ENCODE data around the gene STON1. TPM values are rescaled to one million over a fixed set of nuclear protein-coding genes. Genes with fewer than 3 reads are reported as not detected.
A peak's percentile ranks its signal among the peaks of the same experiment; 100 is the strongest.

STON1 gene
- total RNA-seq, 1 experiment from 2014 or later = 3.4 TPM

DNA sequence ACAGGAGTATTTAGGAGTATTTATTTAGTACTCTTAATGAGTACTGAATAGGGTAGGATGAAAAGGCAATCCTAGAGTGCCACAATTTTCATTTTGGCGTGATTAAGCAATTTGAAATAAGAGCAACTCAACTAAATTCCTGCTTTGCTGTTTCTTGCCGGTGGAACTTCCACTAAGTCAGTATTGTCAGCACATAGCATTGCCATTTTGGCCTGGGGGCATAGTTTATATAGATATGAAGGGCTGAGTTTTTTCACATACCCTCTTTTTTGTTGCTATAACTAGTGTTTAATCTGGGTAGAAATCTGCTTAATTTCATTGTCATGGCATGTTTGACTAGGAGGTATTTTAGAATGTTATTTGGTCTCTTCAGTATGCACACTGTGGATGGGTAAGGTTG lies 89.6 kb downstream of the STON1 start:
- no peak for DNase-seq (ENCODE audit: low spot score)

DNA sequence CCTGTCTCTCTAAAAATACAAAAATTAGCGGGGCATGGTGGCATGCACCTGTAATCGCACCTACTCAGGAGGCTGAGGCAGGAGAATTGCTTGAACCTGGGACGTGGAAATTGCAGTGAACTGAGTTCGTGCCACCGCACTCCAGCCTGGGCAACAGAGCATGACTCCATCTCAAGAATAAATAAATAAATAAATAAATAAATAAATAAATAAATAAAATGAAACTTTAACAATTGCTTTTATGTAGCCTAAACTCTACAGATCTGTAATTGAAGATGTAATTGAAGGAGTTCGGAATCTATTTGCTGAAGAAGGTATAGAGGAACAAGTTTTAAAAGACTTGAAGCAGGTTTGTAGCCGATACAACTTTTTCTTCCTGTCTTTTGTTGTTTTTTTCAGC lies 90.7 kb downstream of the STON1 start:
- DNase-seq (ENCODE audit: low spot score) = no peak

DNA sequence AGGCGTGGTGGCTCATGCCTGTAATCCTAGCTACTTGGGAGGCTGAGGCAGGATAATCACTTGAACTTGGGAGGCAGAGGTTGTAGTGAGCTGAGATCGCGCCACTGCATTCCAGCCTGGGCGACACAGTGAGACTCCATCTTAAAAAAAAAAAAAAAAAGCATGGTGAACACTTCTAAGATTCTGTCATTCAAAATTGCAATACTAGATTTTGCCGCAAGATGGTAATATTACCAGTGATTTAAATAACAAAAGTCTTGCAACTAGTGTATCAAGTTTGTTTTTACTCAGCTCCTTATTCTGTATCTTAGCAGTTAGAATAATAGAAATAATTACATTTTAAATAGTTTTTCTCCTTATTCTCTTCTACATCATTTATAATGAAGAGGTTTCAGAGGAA lies 92.7 kb downstream of the STON1 start:
- peak; percentile 27 for DNase-seq (ENCODE audit: low spot score)

DNA sequence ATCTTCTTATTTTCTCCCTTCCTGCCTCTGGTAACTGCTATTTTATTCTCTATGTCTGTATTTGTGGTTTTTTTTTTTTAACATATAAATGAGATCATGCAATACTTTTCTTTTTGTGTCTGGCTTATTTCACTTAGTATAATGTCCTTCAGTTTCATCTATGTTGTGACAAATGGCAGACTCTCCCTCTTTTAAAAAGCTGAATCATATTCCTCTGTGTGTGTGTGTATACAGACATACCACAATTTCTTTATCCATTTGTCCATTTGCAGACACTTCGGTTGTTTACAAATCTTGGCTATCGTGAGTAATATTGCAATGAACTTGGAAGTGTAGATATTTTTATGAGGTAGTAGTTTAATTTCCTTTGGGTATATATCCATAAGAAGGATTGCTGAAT lies 94.7 kb downstream of the STON1 start:
- no peak for DNase-seq (ENCODE audit: low spot score)

DNA sequence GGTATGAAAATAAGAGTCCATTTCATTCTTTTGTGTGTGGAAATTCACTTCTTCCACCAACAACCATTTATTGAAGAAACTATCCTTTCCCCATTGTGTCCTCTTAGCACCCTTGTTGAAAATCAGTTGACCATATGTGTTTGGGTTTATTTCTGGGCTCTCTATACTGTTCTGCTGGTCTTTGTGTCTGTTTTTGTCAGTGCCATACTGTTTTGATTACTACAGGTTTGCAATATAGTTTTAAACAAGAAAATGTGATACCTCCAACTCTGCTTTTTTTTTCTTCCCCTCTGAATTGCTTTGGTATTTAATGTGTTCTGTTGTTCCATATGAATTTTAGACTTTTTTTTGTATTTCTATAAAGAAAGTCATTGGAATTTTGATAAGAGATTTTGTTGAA lies 96.1 kb downstream of the STON1 start:
- DNase-seq (ENCODE audit: low spot score) = no peak

DNA sequence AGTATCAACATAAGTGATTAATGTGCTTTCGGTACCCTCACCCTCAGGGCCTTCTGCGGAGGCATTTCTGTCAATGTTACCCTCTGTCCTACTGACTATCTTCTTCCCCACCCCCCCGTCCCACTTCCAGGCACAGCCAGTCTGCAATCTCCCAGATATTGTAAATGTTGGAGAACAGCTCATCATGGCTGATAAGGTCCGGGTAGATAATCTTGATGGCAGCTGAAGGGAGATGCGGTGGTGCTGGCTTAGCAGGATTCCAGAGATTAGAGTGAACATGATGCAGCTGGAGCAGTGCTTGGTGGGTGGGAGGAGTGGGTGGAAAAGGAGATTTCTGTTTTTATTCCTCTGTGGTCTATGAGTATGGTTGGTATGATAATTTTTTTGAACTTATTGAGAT lies 103.2 kb downstream of the STON1 start:
- no peak for DNase-seq (ENCODE audit: low spot score)

DNA sequence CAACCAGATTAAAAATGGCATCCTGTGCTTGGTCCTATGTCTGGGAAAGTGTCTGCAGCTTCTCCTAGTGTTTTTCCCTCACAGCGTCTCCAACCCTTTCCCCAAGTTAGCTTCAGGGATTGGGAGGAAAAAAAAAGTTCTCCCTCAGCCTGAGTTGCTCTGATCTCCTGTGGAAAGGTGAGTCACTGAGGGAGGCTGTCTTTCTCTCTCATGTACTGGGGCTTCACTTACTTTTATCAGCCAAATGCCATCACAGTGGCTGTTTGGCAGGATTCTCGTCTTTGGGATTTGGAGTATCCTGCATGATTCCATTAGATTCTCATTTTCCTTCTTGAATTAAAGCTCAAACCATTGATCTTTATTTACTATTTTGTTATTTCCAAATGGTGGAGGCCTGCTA lies 105.8 kb downstream of the STON1 start:
- no peak for DNase-seq (ENCODE audit: low spot score)

DNA sequence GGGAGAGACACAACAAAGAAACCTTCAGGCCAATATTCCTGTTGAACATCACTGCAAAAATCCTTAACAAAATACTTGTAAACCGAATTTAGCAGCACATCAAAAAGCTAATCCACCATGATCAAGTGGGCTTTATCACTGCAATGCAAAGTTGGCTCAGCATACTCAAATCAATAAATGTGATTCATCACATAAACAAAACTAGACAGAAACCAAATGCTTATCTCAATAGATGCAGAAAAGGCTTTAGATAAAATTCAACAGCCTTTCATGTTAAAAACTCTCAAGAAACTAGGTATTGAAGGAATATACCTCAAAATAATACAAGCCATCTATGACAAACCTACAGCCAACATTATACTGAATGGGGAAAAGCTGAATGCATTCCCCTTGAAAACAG lies 108.3 kb downstream of the STON1 start:
- no peak for DNase-seq (ENCODE audit: low spot score)

Other genes with a start within 250 kb of the STON1 start
- gene FOXN2, start 215.5 kb upstream of the STON1 start, total RNA-seq (2014; rRNA removed; shearing (Covaris generic)) = 28.0 and 38.2 TPM in 2 replicates
- 10.9 and 18.3 TPM in 2 replicates for gene PPP1R21, start 89.4 kb upstream of the STON1 start, total RNA-seq (2014; rRNA removed; shearing (Covaris generic))
- 0.62 TPM in 1 of 2 replicates, not detected in the other for gene GTF2A1L, start 87.7 kb downstream of the STON1 start, total RNA-seq (2014; rRNA removed; shearing (Covaris generic))
- not detected in 2 replicates for gene LHCGR, start 225.6 kb downstream of the STON1 start, total RNA-seq (2014; rRNA removed; shearing (Covaris generic))

Measured in A172 (cell line).